Erythroblast (primary cell): ENCODE measurements around the gene GPR42.

Experiments
- DNase-seq, 2 experiments: peaks; one replicate each; lab custom pipeline; 2025; lab: John Stamatoyannopoulos, UW
- GATA1 ChIP-seq: IDR thresholded peaks from 2 replicates; pipeline ENCODE4 v1.6.1; 2011; ENCODE audit warnings: low read depth, mild to moderate bottlenecking, control low read depth, low read length, moderate library complexity
- POLR2A ChIP-seq: IDR thresholded peaks from 2 replicates; pipeline ENCODE4 v1.6.1; 2011; ENCODE audit warnings: mild to moderate bottlenecking, low read length

GPR42 gene

GRCh38 chr19:35341006-35341405 is 29.9 kb upstream of the GPR42 start:
- DNase-seq = no peak
- TF ChIP-seq GATA1 = no peak
- no peak for TF ChIP-seq POLR2A

GRCh38 chr19:35341565-35342225 is 29.2 kb upstream of the GPR42 start:
- DNase-seq = no peak
- no peak for TF ChIP-seq GATA1

GRCh38 chr19:35342430-35342829 is 28.4 kb upstream of the GPR42 start:
- TF ChIP-seq POLR2A (no peak), GATA1 (no peak)
- DNase-seq = no peak

GRCh38 chr19:35344511-35345031 is 26.3 kb upstream of the GPR42 start:
- DNase-seq = no peak
- TF ChIP-seq POLR2A (no peak), GATA1 (no peak)

- TF ChIP-seq GATA1 (no peak), POLR2A (no peak)
Observed at GRCh38 chr19:35345671-35346111, 25.2 kb upstream of the GPR42 start.

GRCh38 chr19:35346193-35347052 is 24.4 kb upstream of the GPR42 start:
- DNase-seq = no peak

More at GRCh38 chr19:35345671-35346111, 25.2 kb upstream of the GPR42 start:
- DNase-seq = no peak

GRCh38 chr19:35347171-35347929 is 23.5 kb upstream of the GPR42 start, which contains the start of gene FFAR1:
FFAR1 (plus strand) TSS chr19:35347902; CDS start chr19:35351552, 3,650 bp downstream.
- TF ChIP-seq POLR2A = no peak
- TF ChIP-seq GATA1 = no peak
- no peak for DNase-seq

More at GRCh38 chr19:35346193-35347052, 24.4 kb upstream of the GPR42 start:
- TF ChIP-seq POLR2A = no peak
- no peak for TF ChIP-seq GATA1

GRCh38 chr19:35347930-35348298 is 23.0 kb upstream of the GPR42 start:
- TF ChIP-seq GATA1 = no peak
- no peak for TF ChIP-seq POLR2A

GRCh38 chr19:35348911-35349611 is 21.8 kb upstream of the GPR42 start:
- DNase-seq = no peak
- TF ChIP-seq POLR2A (no peak), GATA1 (no peak)

More at GRCh38 chr19:35347930-35348298, 23.0 kb upstream of the GPR42 start:
- DNase-seq = no peak

- DNase-seq = no peak
Observed at GRCh38 chr19:35349614-35350521, 21.0 kb upstream of the GPR42 start.

GRCh38 chr19:35350591-35350990 is 20.3 kb upstream of the GPR42 start:
- DNase-seq = no peak
- TF ChIP-seq GATA1 (no peak), POLR2A (no peak)

More at GRCh38 chr19:35349614-35350521, 21.0 kb upstream of the GPR42 start:
- TF ChIP-seq POLR2A (no peak), GATA1 (no peak)

- no peak for TF ChIP-seq POLR2A
- TF ChIP-seq GATA1 = no peak
- DNase-seq = no peak
Observed at GRCh38 chr19:35351411-35352176, 19.3 kb upstream of the GPR42 start.
